ENCODE data around the gene GATA2.

- TF ChIP-seq, protein P1, sequence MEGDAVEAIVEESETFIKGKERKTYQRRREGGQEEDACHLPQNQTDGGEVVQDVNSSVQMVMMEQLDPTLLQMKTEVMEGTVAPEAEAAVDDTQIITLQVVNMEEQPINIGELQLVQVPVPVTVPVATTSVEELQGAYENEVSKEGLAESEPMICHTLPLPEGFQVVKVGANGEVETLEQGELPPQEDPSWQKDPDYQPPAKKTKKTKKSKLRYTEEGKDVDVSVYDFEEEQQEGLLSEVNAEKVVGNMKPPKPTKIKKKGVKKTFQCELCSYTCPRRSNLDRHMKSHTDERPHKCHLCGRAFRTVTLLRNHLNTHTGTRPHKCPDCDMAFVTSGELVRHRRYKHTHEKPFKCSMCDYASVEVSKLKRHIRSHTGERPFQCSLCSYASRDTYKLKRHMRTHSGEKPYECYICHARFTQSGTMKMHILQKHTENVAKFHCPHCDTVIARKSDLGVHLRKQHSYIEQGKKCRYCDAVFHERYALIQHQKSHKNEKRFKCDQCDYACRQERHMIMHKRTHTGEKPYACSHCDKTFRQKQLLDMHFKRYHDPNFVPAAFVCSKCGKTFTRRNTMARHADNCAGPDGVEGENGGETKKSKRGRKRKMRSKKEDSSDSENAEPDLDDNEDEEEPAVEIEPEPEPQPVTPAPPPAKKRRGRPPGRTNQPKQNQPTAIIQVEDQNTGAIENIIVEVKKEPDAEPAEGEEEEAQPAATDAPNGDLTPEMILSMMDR (conservative IDR thresholded peaks at IDR 0.05; ENCODE audit: low read length): no peak
- no peak for TF ChIP-seq EZH2phosphoT487 (IDR thresholded peaks at IDR 0.05; ENCODE audit: borderline replicate concordance)
These were observed 57.9 kb downstream of the GATA2 start for GRCh38 chr3:128435058-128435457.

All from Loucy (cell line).